ENCODE measurements around the gene ZFYVE21. TPM values are rescaled to one million over a fixed set of nuclear protein-coding genes. Genes with fewer than 3 reads are reported as not detected.

Gene ZFYVE21
- total RNA-seq, 6 experiments from 2014 or later: 20.9 to 35.2 (median 27.6) TPM

GRCh38 chr14:103741876-103742275, 26.3 kb downstream of the ZFYVE21 start:
- Histone ChIP-seq H3K27ac (no peak overlapping the region), H3K36me3 (peaks cover 0 to 9% (median 2%) of the 10 kb centered on the region in 4 donors), H3K4me3 (no peak overlapping the region), H3K9me3 (no peaks in the 10 kb centered on the region), H3K27me3 (no peaks in the 10 kb centered on the region), H3K4me1 (peaks cover 0 to 21% (median 4%) of the 10 kb centered on the region in 4 donors)
- intact Hi-C loops (cut with DNase I): no loop called here
- WGBS (ENCODE audit: insufficient coverage, low coverage, low lambda C conversion rate, missing lambda C conversion rate): 67% methylated on average over 1 of the region's 9 CpGs
- ATAC-seq (no peak), DNase-seq (peak in 1 of 3 donors; percentile 42)
- TF ChIP-seq CTCF (IDR thresholded peaks at IDR 0.05) (no peak), POLR2A (IDR thresholded peaks at IDR 0.05) (no peak)

- intact Hi-C loops (cut with DNase I): no loop called here
- WGBS (ENCODE audit: insufficient coverage, low coverage, low lambda C conversion rate, missing lambda C conversion rate): 73% methylated on average over 8 of the region's 14 CpGs
- peaks cover 0 to 9% (median 2%) of the 10 kb centered on the region in 4 donors for H3K36me3 ChIP-seq
- DNase-seq: no peak
- no peaks in the 10 kb centered on the region for H3K27me3 ChIP-seq
- peak in 1 of 4 donors; percentile 28 for ATAC-seq
- H3K4me3 ChIP-seq: no peak overlapping the region
- no peaks in the 10 kb centered on the region for H3K9me3 ChIP-seq
- H3K27ac ChIP-seq: no peak overlapping the region
- TF ChIP-seq POLR2A (IDR thresholded peaks at IDR 0.05) (no peak), CTCF (IDR thresholded peaks at IDR 0.05) (no peak)
- peaks cover 0 to 21% (median 4%) of the 10 kb centered on the region in 4 donors for H3K4me1 ChIP-seq
These were observed 27.1 kb downstream of the ZFYVE21 start for GRCh38 chr14:103742499-103743255.

- Histone ChIP-seq H3K27ac (no peak overlapping the region), H3K4me3 (no peak overlapping the region), H3K27me3 (no peaks in the 10 kb centered on the region), H3K36me3 (peaks cover 0 to 9% (median 3%) of the 10 kb centered on the region in 4 donors), H3K4me1 (peaks cover 0 to 21% (median 4%) of the 10 kb centered on the region in 4 donors), H3K9me3 (no peaks in the 10 kb centered on the region)
- ATAC-seq (no peak), DNase-seq (no peak)
- intact Hi-C loops (cut with DNase I): no loop called here
- WGBS (ENCODE audit: insufficient coverage, low coverage, low lambda C conversion rate, missing lambda C conversion rate): no CpG with 5 or more reads among the region's 15 CpGs
- TF ChIP-seq CTCF (IDR thresholded peaks at IDR 0.05) (no peak), POLR2A (IDR thresholded peaks at IDR 0.05) (no peak)
These were observed 28.1 kb downstream of the ZFYVE21 start for GRCh38 chr14:103743691-103744090.

GRCh38 chr14:103744621-103745395, 29.2 kb downstream of the ZFYVE21 start:
- WGBS (ENCODE audit: insufficient coverage, low coverage, low lambda C conversion rate, missing lambda C conversion rate): 89% methylated on average over 7 of the region's 15 CpGs

More at GRCh38 chr14:103744621-103745395, 29.2 kb downstream of the ZFYVE21 start:
- ATAC-seq (no peak), DNase-seq (no peak)
- intact Hi-C loops (cut with DNase I): no loop called here
- no peaks in the 10 kb centered on the region for H3K9me3 ChIP-seq
- H3K27me3 ChIP-seq: no peaks in the 10 kb centered on the region
- no peak overlapping the region for H3K4me3 ChIP-seq
- H3K27ac ChIP-seq: peak overlapping the region in 1 of 3 donors; percentile 27
- H3K36me3 ChIP-seq: peaks cover 0 to 15% (median 7%) of the 10 kb centered on the region in 4 donors
- H3K4me1 ChIP-seq: peaks cover 0 to 21% (median 4%) of the 10 kb centered on the region in 4 donors
- TF ChIP-seq CTCF (IDR thresholded peaks at IDR 0.05): no peak
- TF ChIP-seq POLR2A (IDR thresholded peaks at IDR 0.05): no peak
